SK-N-SH (cell line): ENCODE measurements around the gene TC2N. TPM values are rescaled to one million over a fixed set of nuclear protein-coding genes. Genes with fewer than 3 reads are reported as not detected.

Source experiments
- CTCF ChIA-PET: fragments of 300-600, 350-600 bp; formaldehyde crosslinking; extraction: SDS; loops from one replicate; lab custom pipeline; 2021; lab: Yijun Ruan, JAX
- POLR2A ChIA-PET: fragments of 350-600 bp; sonication (Branson Sonifier 250); formaldehyde crosslinking; extraction: SDS; loops from one replicate; lab custom pipeline; 2020; ENCODE audit warnings: antibody characterized with exemption, inconsistent platforms; lab: Yijun Ruan, JAX
- DNase-seq: peaks from one replicate; pipeline ENCODE4 v3.0.0; 2012
- H2AFZ ChIP-seq: fragments of 200-600 bp; sonication (generic); 2 replicates; pipeline ENCODE4 v1.8.1; 2016; ENCODE audit warnings: antibody characterized with exemption, mild to moderate bottlenecking, low read depth
- H3F3A ChIP-seq: fragments of 200-600 bp; sonication (generic); replicated peaks from 2 replicates; pipeline ENCODE3; 2016; ENCODE audit warnings: antibody characterized with exemption, mild to moderate bottlenecking; ENCODE audit not compliant: insufficient read depth
- H3K27ac ChIP-seq, 2 experiments: fragments of 200-500 bp in 1 of 2; fragments of 200-600 bp in 1 of 2; sonication (Bioruptor generic) in 1 of 2; sonication (generic), shearing (Covaris generic) in 1 of 2; 2 replicates each; pipeline versions ENCODE4 v1.5.1 to v1.6.1; 2014 to 2016; ENCODE audit warnings: low read depth in 2 of 2, inconsistent platforms in 1 of 2, low read length in 1 of 2, mild to moderate bottlenecking in 1 of 2, mixed read lengths in 1 of 2
- H3K27me3 ChIP-seq: fragments of 200-600 bp; sonication (generic), shearing (Covaris generic); 2 replicates; pipeline ENCODE4 v1.6.1; 2016; ENCODE audit warnings: mixed run types; ENCODE audit not compliant: insufficient read depth
- H3K36me3 ChIP-seq, 2 experiments: fragments of 200-500 bp in 1 of 2; fragments of 200-600 bp in 1 of 2; sonication (Bioruptor generic) in 1 of 2; sonication (generic) in 1 of 2; replicated peaks in 1 of 2; 2 replicates each; pipeline versions ENCODE3 to v1.5.1; 2014 to 2016; ENCODE audit warnings: low read length in 1 of 2, mild to moderate bottlenecking in 1 of 2; ENCODE audit not compliant: insufficient read depth in 2 of 2, control insufficient read depth in 1 of 2
- H3K4me1 ChIP-seq, 2 experiments: fragments of 200-500 bp in 1 of 2; fragments of 200-600 bp in 1 of 2; sonication (Bioruptor generic) in 1 of 2; sonication (generic), shearing (Covaris generic) in 1 of 2; 2 replicates each; pipeline versions ENCODE4 v1.5.1 to v1.6.1; 2014 to 2016; ENCODE audit warnings: low read depth in 1 of 2, low read length in 1 of 2, mixed run types in 1 of 2; ENCODE audit not compliant: insufficient read depth in 2 of 2, control insufficient read depth in 1 of 2
- H3K4me2 ChIP-seq: fragments of 200-600 bp; sonication (generic), shearing (Covaris generic); 2 replicates; pipeline ENCODE4 v1.6.1; 2017; ENCODE audit warnings: mixed run types
- H3K4me3 ChIP-seq, 2 experiments: fragments of 200-500 bp in 1 of 2; fragments of 200-600 bp in 1 of 2; sonication (Bioruptor generic) in 1 of 2; sonication (generic), shearing (Covaris generic) in 1 of 2; 2 replicates each; pipeline versions ENCODE4 v1.5.1 to v1.8.1; 2014 to 2016; ENCODE audit warnings: low read depth in 2 of 2, inconsistent platforms in 1 of 2, low read length in 1 of 2, mild to moderate bottlenecking in 1 of 2, mixed read lengths in 1 of 2, moderate library complexity in 1 of 2
- H3K79me2 ChIP-seq: fragments of 200-600 bp; sonication (generic); 2 replicates; pipeline ENCODE4 v1.8.1; 2017; ENCODE audit warnings: mild to moderate bottlenecking; ENCODE audit not compliant: insufficient read depth
- H3K9ac ChIP-seq: fragments of 200-600 bp; sonication (generic); 2 replicates; pipeline ENCODE4 v1.6.1; 2017; ENCODE audit warnings: mixed run types
- H3K9me2 ChIP-seq: fragments of 200-600 bp; sonication (generic); 2 replicates; pipeline ENCODE4 v1.6.1; 2017; ENCODE audit warnings: mixed run types
- H3K9me3 ChIP-seq: fragments of 200-600 bp; sonication (generic); 2 replicates; pipeline ENCODE4 v1.6.1; 2017; ENCODE audit warnings: mixed run types, mild to moderate bottlenecking, moderate library complexity
- H4K20me1 ChIP-seq: fragments of 200-600 bp; sonication (generic); 2 replicates; pipeline ENCODE4 v1.6.1; 2017; ENCODE audit warnings: mild to moderate bottlenecking, mixed run types; ENCODE audit not compliant: insufficient read depth
- ELF1 ChIP-seq: IDR thresholded peaks from 2 replicates; pipeline ENCODE4 v1.4.0; 2012
- EP300 ChIP-seq, 2 experiments: IDR thresholded peaks; 2 replicates each; pipeline versions ENCODE4 v1.4.0 to v1.6.1; 2012; ENCODE audit warnings: borderline replicate concordance in 1 of 2, low read depth in 1 of 2, low read length in 1 of 2
- FOSL2 ChIP-seq: IDR thresholded peaks from 2 replicates; pipeline ENCODE4 v1.4.0; 2012; ENCODE audit warnings: low read depth, mild to moderate bottlenecking, moderate library complexity, borderline replicate concordance
- FOXJ3 ChIP-seq: sonication (generic); formaldehyde crosslinking; IDR thresholded peaks from 2 replicates; pipeline ENCODE4 v1.5.1; 2020; ENCODE audit warnings: mild to moderate bottlenecking, missing genetic modification reagents
- GATA2 ChIP-seq: sonication (generic); formaldehyde crosslinking; IDR thresholded peaks from 2 replicates; pipeline ENCODE4 v1.5.0; 2020; ENCODE audit warnings: mild to moderate bottlenecking, missing genetic modification reagents
- JUND ChIP-seq: IDR thresholded peaks from 2 replicates; pipeline ENCODE4 v1.4.0; 2012
- MEF2A ChIP-seq: IDR thresholded peaks from 2 replicates; pipeline ENCODE4 v1.4.0; 2012; ENCODE audit warnings: low read depth, borderline replicate concordance
- MXI1 ChIP-seq: IDR thresholded peaks from 2 replicates; pipeline ENCODE4 v1.6.1; 2012; ENCODE audit warnings: mild to moderate bottlenecking, low read depth, low read length, improper control_type of control experiment
- NRF1 ChIP-seq: IDR thresholded peaks from 2 replicates; pipeline ENCODE4 v1.6.1; 2012; ENCODE audit warnings: low read depth, mild to moderate bottlenecking, low read length
- POLR2AphosphoS5 ChIP-seq: IDR thresholded peaks from 2 replicates; pipeline ENCODE4 v1.6.1; 2012; ENCODE audit warnings: low read depth, low read length
- RCOR1 ChIP-seq: fragments of 150-350 bp; IDR thresholded peaks from 2 replicates; pipeline ENCODE4 v1.6.1; 2017; ENCODE audit warnings: antibody characterized with exemption, low read length
- RFX5 ChIP-seq: IDR thresholded peaks from 2 replicates; pipeline ENCODE4 v1.6.1; 2012; ENCODE audit warnings: mild to moderate bottlenecking, improper control_type of control experiment, low read length
- RXRA ChIP-seq: IDR thresholded peaks from 2 replicates; pipeline ENCODE4 v1.4.0; 2012; ENCODE audit warnings: low read depth, mild to moderate bottlenecking, borderline replicate concordance
- SIN3A ChIP-seq: IDR thresholded peaks from 2 replicates; pipeline ENCODE4 v1.6.1; 2012; ENCODE audit warnings: low read depth, mild to moderate bottlenecking, low read length, moderate library complexity, borderline replicate concordance
- TAF1 ChIP-seq: IDR thresholded peaks from 2 replicates; pipeline ENCODE4 v1.6.1; 2012; ENCODE audit warnings: low read depth, mild to moderate bottlenecking, low read length, moderate library complexity, borderline replicate concordance
- TCF12 ChIP-seq: IDR thresholded peaks from 2 replicates; pipeline ENCODE4 v1.4.0; 2012
- YY1 ChIP-seq: IDR thresholded peaks from 2 replicates; pipeline ENCODE4 v1.4.0; 2012; ENCODE audit warnings: low read depth, mild to moderate bottlenecking
- WGBS: methylation state at CpG from one replicate; pipeline ENCODE4 v1.1.6; 2017; ENCODE audit warnings: low lambda C conversion rate; 5-methylcytosine and 5-hydroxymethylcytosine counted together
- polyA plus RNA-seq, 3 experiments: library from polyadenylated mRNA; depleted of rRNA; stranded (reverse); fragments of >200 nt; gene quantifications; 2 replicates each; pipeline ENCODE4 v1.2.3, GENCODE V29; 2012
- TF ChIP-seq, protein P1 (sequence below): fragments of 150-350 bp; IDR thresholded peaks from 2 replicates; pipeline ENCODE4 v1.6.1; 2016; ENCODE audit warnings: mild to moderate bottlenecking, low read depth, low read length
- TF ChIP-seq, protein P2 (sequence below): IDR thresholded peaks from 2 replicates; pipeline ENCODE4 v1.6.1; 2012; ENCODE audit warnings: mild to moderate bottlenecking, low read depth, low read length, moderate library complexity
- TF ChIP-seq, protein P3 (sequence below): fragments of 200-600 bp; sonication (generic); IDR thresholded peaks from 2 replicates; pipeline ENCODE4 v1.6.1; 2017; ENCODE audit warnings: antibody characterized with exemption, mild to moderate bottlenecking, moderate library complexity

Gene TC2N
- polyA plus RNA-seq, 1 of the 3 experiments (the other 2 are of a cell fraction), result not detected

DNA sequence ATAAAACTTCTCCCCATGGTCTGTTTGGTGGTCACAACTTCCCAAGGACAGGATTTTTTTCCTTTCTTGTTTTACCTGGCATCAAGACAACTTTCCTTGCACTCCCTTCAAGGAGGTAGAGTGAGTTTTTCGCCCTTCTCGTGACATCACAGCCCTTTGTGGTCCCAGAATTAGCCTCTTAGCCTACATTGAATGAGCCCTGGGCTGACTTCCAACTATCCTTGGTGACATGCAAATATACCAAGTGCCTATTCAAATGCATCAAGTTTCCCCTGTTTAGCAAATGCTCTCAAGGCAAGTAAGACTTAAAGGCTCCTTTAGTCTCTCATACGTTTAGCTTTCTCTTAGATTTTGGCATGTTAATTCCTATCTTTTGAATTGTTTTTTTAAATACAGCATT is 36.6 kb downstream of the TC2N start:
- Histone ChIP-seq H3K4me1 (no peaks in the 10 kb centered on the region), H3K9me3 (no peaks in the 10 kb centered on the region), H4K20me1 (no peaks in the 10 kb centered on the region), H2AFZ (no peak overlapping the region), H3K4me2 (no peak overlapping the region), H3K9ac (no peak overlapping the region), H3F3A (no peaks in the 10 kb centered on the region), H3K4me3 (no peak overlapping the region), H3K9me2 (0 out of 2 replicates have a peak, but pooled peaks cover 3% of the 10 kb centered on the region), H3K36me3 (no peaks in the 10 kb centered on the region), H3K79me2 (no peaks in the 10 kb centered on the region), H3K27ac (no peak overlapping the region), H3K27me3 (peaks cover 9% of the 10 kb centered on the region)
- no peak for DNase-seq
- 11% methylated on average over 3 of the region's 3 CpGs for WGBS
- ChIA-PET POLR2A (no interaction called here), CTCF (no interaction called here)
- no peak for TF ChIP-seq TCF12
- TF ChIP-seq MXI1, result no peak
- no peak for TF ChIP-seq MEF2A
- TF ChIP-seq YY1, result no peak
- no peak for TF ChIP-seq GATA2 (CRISPR knock-in tag)
- no peak for TF ChIP-seq RCOR1
- TF ChIP-seq, protein P1, sequence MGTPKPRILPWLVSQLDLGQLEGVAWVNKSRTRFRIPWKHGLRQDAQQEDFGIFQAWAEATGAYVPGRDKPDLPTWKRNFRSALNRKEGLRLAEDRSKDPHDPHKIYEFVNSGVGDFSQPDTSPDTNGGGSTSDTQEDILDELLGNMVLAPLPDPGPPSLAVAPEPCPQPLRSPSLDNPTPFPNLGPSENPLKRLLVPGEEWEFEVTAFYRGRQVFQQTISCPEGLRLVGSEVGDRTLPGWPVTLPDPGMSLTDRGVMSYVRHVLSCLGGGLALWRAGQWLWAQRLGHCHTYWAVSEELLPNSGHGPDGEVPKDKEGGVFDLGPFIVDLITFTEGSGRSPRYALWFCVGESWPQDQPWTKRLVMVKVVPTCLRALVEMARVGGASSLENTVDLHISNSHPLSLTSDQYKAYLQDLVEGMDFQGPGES, result no peak
- TF ChIP-seq RXRA, result no peak
- no peak for TF ChIP-seq ELF1
- TF ChIP-seq, protein P2, sequence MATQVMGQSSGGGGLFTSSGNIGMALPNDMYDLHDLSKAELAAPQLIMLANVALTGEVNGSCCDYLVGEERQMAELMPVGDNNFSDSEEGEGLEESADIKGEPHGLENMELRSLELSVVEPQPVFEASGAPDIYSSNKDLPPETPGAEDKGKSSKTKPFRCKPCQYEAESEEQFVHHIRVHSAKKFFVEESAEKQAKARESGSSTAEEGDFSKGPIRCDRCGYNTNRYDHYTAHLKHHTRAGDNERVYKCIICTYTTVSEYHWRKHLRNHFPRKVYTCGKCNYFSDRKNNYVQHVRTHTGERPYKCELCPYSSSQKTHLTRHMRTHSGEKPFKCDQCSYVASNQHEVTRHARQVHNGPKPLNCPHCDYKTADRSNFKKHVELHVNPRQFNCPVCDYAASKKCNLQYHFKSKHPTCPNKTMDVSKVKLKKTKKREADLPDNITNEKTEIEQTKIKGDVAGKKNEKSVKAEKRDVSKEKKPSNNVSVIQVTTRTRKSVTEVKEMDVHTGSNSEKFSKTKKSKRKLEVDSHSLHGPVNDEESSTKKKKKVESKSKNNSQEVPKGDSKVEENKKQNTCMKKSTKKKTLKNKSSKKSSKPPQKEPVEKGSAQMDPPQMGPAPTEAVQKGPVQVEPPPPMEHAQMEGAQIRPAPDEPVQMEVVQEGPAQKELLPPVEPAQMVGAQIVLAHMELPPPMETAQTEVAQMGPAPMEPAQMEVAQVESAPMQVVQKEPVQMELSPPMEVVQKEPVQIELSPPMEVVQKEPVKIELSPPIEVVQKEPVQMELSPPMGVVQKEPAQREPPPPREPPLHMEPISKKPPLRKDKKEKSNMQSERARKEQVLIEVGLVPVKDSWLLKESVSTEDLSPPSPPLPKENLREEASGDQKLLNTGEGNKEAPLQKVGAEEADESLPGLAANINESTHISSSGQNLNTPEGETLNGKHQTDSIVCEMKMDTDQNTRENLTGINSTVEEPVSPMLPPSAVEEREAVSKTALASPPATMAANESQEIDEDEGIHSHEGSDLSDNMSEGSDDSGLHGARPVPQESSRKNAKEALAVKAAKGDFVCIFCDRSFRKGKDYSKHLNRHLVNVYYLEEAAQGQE, result no peak
- TF ChIP-seq, protein P3, sequence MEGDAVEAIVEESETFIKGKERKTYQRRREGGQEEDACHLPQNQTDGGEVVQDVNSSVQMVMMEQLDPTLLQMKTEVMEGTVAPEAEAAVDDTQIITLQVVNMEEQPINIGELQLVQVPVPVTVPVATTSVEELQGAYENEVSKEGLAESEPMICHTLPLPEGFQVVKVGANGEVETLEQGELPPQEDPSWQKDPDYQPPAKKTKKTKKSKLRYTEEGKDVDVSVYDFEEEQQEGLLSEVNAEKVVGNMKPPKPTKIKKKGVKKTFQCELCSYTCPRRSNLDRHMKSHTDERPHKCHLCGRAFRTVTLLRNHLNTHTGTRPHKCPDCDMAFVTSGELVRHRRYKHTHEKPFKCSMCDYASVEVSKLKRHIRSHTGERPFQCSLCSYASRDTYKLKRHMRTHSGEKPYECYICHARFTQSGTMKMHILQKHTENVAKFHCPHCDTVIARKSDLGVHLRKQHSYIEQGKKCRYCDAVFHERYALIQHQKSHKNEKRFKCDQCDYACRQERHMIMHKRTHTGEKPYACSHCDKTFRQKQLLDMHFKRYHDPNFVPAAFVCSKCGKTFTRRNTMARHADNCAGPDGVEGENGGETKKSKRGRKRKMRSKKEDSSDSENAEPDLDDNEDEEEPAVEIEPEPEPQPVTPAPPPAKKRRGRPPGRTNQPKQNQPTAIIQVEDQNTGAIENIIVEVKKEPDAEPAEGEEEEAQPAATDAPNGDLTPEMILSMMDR, result no peak
- no peak for TF ChIP-seq NRF1
- TF ChIP-seq JUND, result no peak
- no peak for TF ChIP-seq EP300 (IDR thresholded peaks at IDR 0.05; ENCODE audit: borderline replicate concordance in 1 of 2, low read depth in 1 of 2, low read length in 1 of 2)
- TF ChIP-seq TAF1, result no peak
- TF ChIP-seq FOSL2, result no peak
- TF ChIP-seq POLR2AphosphoS5, result no peak
- TF ChIP-seq SIN3A, result no peak
- no peak for TF ChIP-seq FOXJ3 (CRISPR knock-in tag)
- no peak for TF ChIP-seq RFX5
